Left cardiac atrium (tissue), 4 donors: Measurements from ENCODE around the gene FER1L5. TPM values are rescaled to one million over a fixed set of nuclear protein-coding genes. Genes with fewer than 3 reads are reported as not detected.
A peak's percentile ranks its signal among the peaks of the same experiment; 100 is the strongest.
"Not testable (repeated sequence)": the region's sequence is repeated elsewhere in the genome, so short reads cannot be mapped to it uniquely, and the experiment has no call there.

ENCODE experiments used
- ATAC-seq, 2 donors: fragments of 200-7000 bp; cut with Tn5 transposase; one replicate each; pipeline ENCODE4 v1.9.1; 2020; ENCODE audit warnings: mild to moderate bottlenecking in 2 of 2, moderate library complexity in 2 of 2
- DNase-seq: peaks from one replicate; pipeline ENCODE4 v3.0.0-alpha.2; 2020
- intact Hi-C, 2 donors: fragments of 100-400 bp; cut with DNase I; formaldehyde crosslinking; loops; one replicate each; pipeline versions ENCODE4 v1.14.1 to v1.15.1; 2022 to 2023
- total RNA-seq, 2 donors: library from RNA; stranded (reverse); fragmentation: NEBNext Ultra II Directional; extraction: Animal tissue kit (Norgen Biotek cat#: 25700); gene quantifications; one replicate each; pipeline ENCODE4 v1.2.1, GENCODE V29; 2021
- donor health status: DM: no; HTN: yes; CAD: no.
- donor health status: DM: no; HTN: yes; CAD: no; lungs with severe emphysema.
- donor health status: DM: yes; HTN: yes; CAD: no.
- donor health status: Dilated cardiomyopathy.

Gene FER1L5
- total RNA-seq, 2 donors from 2014 or later: 0.06 TPM; not detected in 1

- ATAC-seq (peak in 1 of 2 donors; percentile 24), DNase-seq (no peak)
- intact Hi-C loops: loop anchor here in 1 of 2 donors (10.0 kb wide), 1 partner anchor 183 kb away; the partner anchor contains the start of gene CNNM3
Observed at GRCh38 chr2:96631804-96632435, 10.6 kb upstream of the FER1L5 start.

GRCh38 chr2:96633641-96634040 is 8.9 kb upstream of the FER1L5 start:
- no peak for DNase-seq
- ATAC-seq: no peak
- intact Hi-C loops: loop anchor here in 1 of 2 donors (10.0 kb wide), 1 partner anchor 181 kb away; the partner anchor contains the start of gene CNNM3

GRCh38 chr2:96636551-96637171 is 5.9 kb upstream of the FER1L5 start:
- ATAC-seq: no peak
- DNase-seq: no peak
- intact Hi-C loops: loop anchor here in 1 of 2 donors (5.0 to 10.0 kb wide), 2 partner anchors 126 to 178 kb away; partner anchors contain the start of genes CNNM3 and CNNM4

- peak; percentile 95 for ATAC-seq
- DNase-seq: peak; percentile 93
- intact Hi-C loops: loop anchor here in 1 of 2 donors (5.0 to 10.0 kb wide), 2 partner anchors 125 to 177 kb away; partner anchors contain the start of genes CNNM3 and CNNM4
Observed at GRCh38 chr2:96637385-96638143, 5.0 kb upstream of the FER1L5 start.

DNA sequence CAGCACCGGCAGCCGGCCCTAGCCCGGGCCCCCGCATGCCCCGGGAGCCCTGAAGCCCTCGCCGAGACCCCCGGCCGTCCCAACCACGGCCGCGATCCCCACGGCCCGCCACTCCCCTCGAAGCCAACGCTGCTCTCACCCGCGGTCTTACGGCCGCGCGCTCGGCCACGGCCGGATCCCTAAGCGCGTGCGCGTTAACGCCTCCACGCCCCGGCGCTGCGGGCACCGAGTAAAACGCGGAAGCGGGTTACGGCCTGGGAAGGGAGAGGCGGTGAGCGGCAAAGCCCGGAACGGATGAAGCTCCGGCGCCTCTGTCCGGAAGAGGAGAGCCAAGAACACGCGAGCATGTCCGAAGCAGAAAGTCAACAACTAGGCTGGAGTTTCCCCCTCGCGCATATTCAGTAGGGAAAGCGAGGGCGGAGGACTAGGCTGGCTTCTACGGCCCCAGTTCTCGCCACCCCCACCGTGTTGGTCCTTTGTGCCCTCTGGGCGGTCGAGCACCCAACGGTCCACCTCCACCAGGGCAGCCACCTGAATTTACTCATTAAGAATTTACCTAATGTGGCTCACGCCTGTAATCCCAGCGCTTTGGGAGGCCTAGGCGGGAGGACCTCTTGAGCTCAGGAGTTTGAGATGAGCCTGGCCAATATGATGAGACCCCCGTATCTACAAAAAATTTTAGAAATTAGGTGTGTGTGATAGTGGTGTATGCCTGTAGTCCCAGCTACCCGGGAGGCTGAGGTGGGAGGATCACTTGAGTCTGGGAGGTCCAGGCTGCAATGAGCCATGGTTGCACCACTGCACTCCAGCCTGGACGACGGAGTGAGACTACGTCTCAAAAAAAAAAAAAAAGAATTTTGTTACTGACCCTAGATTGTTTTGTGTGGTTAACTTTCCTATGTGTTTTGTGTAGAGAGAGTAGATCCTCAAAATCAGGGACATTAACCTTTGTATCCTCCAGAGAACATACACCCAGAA is 4.1 kb upstream of the FER1L5 start, which contains the start of gene KANSL3:
Gene KANSL3, minus strand, starts transcription at position 169 of the 978 bp plus-strand sequence. CDS start 1,177 bp downstream, outside the sequence.
- intact Hi-C loops: loop anchor here in 1 of 2 donors (5.0 to 10.0 kb wide), 2 partner anchors 124 to 176 kb away; partner anchors contain the start of genes CNNM3 and CNNM4
- DNase-seq: peak; percentile 92

DNA sequence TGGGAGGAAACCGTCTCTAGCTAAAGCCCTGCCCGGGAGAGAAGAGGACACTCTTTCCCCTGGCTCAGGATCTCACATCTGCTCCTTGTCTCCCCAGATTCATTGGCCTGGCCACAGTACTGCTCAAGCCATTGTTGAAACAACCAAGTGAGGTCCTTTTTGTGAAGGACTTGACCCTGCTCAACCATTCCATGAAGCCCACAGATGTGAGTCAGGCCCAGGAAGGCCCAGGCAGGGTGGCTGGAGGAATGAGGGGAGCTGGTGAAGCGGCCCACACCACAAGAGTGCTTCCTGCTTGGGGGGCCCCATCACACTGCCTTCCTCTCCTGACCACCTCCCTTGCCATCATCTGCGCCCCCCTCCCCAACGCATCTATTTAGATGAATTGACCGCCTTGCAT is 5.1 kb downstream of the FER1L5 start:
- intact Hi-C loops: no loop called here
- ATAC-seq: no peak
- DNase-seq: no peak

More for the DNA sequence above, 4.1 kb upstream of the FER1L5 start, which contains the start of gene KANSL3:
- ATAC-seq: peak; percentile 89 to 90

GRCh38 chr2:96648306-96648930 is 5.9 kb downstream of the FER1L5 start:
- intact Hi-C loops: no loop called here
- DNase-seq: no peak
- ATAC-seq: no peak

DNA sequence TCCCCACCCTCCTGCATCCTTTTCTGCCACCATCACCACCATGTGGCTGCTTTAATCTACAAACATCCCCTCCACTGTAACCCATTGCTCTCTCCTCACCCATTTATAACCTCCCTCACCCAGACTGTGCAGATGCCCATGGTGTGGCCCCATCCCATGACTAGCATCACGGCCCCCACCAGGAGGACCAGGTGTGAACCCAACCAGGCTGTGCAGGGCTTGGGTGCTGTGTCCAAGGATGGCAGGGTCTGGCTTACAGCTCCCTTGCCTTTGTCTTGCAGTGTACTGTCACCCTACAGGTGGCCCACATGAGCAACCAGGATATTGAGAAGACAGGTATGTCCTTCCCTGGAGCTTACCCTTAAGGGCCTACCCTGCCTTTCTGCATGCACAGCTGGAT is 6.8 kb downstream of the FER1L5 start:
- intact Hi-C loops: no loop called here
- DNase-seq: no peak
- no peak for ATAC-seq

- no peak for ATAC-seq
- no peak for DNase-seq
- intact Hi-C loops: no loop called here
Observed at GRCh38 chr2:96651793-96652192, 9.2 kb downstream of the FER1L5 start.

DNA sequence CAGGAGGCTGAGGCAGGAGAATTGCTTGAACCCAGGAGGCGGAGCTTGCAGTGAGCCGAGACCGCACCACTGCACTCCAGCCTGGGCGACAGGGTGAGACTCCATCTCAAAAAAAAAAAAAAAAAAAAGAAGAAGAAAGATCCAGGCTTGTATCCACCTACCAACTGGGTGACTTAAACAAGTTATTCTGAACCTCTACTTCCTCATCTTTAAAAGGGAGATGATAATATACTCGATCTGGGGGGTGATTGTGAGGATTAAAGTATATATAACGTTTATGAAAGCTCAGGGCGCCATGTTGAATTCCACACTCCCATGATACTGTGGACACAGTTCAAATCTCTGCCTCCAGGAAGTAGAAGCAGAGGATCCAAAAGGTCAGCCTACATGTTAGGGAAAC is 12.2 kb downstream of the FER1L5 start:
- DNase-seq, ATAC-seq, intact Hi-C loops: not testable (repeated sequence)

DNA sequence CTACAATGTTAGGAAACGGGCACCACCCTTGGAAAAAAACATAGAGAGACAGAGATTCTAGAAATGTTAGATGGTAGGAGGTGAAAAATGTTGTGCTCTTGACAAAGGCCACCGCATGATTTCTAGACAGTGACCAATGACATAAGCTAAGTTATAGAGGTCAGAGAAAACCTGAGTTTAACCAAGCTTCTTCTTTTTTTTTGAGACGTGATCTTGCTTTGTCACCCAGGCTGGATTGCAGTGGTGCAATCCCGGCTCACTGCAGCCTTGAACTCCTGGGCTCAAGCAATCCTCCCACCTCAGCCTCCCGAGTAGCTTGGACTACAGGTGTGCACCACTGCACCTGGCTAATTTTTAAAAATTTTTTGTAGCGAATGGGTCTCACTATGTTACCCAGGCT is 13.0 kb downstream of the FER1L5 start:
- ATAC-seq (no peak), DNase-seq (no peak)
- intact Hi-C loops: no loop called here

- intact Hi-C loops: no loop called here
- DNase-seq: no peak
- no peak for ATAC-seq
Observed at GRCh38 chr2:96656540-96656939, 14.0 kb downstream of the FER1L5 start.

DNA sequence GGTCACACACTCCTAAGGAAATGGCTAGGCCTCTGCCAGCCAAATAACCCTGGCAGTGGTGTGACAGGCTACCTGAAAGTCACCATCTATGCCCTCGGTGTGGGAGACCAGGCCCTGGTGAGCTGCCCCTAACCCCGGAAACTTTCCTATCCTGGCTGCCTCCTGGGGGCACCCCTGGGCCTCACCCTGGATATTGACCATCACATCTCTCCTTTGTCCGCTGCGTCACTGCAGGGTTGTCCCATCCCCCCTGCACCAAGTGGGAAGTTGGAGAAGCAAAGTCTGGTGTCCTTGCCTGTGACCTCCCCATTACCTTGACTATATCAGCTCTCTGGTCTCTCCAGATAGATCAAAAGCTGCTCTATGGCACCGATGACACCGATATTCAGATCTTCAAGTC is 18.8 kb downstream of the FER1L5 start:
- DNase-seq: no peak

GRCh38 chr2:96662360-96662759 is 19.8 kb downstream of the FER1L5 start:
- intact Hi-C loops: no loop called here
- DNase-seq (no peak), ATAC-seq (no peak)

More for the DNA sequence above, 18.8 kb downstream of the FER1L5 start:
- ATAC-seq: no peak
- intact Hi-C loops: no loop called here

DNA sequence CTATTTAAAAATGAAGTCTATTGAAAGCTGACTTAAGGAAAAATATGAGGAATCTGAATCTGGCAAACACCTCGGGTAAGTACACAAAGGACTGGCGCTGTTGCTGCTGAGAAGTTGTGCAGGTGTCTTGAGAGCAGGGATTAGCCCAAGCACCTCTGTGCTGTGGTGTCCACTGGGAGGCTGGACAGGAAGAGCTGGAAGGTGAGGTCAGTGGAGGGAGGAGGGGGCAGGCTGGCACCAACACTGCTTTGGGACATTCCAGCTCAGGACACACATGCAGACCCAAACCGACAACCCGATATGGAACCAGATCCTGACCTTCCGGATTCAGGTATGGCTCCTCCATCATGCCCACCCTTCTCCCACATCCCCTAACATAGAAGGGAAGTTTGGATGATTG is 20.6 kb downstream of the FER1L5 start:
- intact Hi-C loops: no loop called here
- ATAC-seq: no peak

DNA sequence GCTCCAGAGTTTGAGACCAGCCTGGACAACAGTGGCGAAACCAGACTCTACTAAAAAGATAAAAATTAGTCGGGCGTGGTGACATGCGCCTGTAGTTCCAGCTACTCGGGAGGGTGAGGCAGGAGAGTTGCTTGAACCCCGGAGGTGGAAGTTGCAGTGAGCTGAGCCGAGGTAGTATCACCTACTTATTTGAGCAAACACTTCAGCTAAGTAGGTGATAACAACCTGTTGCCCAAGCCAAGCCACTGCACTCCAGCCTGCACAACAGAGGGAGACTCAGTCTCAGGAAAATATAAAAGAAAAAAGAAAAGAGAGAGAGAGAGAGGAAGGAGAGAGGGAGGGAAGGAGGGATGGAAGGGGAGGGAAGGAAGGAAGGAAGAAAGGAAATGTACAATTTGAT is 21.3 kb downstream of the FER1L5 start:
- no peak for DNase-seq
- intact Hi-C loops: no loop called here
- no peak for ATAC-seq

More for the DNA sequence above, 20.6 kb downstream of the FER1L5 start:
- DNase-seq: no peak

DNA sequence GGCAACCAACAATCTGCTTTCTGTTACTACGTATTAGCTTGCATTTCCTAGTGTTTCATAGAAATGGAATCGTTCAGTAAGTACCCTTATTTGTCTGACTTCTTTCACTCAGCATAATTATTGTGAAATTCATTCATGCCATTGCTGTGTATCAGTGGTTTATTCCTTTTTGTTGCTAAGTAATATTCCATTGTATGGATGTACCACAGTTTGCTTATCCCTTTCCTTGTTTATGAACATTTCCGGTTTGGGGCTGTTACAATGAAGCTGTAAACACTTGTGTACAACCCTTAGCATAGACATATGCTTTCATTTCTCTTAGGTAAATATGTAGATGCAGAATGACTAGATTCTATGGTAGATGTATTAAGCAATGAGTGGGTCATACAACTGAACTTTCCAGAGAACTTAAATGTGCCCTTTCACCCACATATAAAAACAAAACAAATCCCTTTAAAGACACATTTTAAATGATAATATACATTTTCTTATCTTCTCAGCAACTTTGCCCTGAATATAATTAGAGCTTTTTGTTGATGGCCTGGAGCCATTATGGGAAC is 21.9 kb downstream of the FER1L5 start:
- no peak for DNase-seq
- intact Hi-C loops: no loop called here
- no peak for ATAC-seq
